IPS-20b (cell line): Measurements from ENCODE around the gene NEU1.

Experiments
- H3K27ac ChIP-seq: one replicate; pipeline ENCODE4 v1.5.1; 2013; ENCODE audit warnings: low read length
- H3K27me3 ChIP-seq: 2 replicates; pipeline ENCODE4 v1.6.1; 2013; ENCODE audit warnings: mild to moderate bottlenecking, low read length, inconsistent platforms; ENCODE audit not compliant: insufficient read depth
- H3K36me3 ChIP-seq: 2 replicates; pipeline ENCODE4 v1.6.1; 2013; ENCODE audit warnings: low read depth, mild to moderate bottlenecking, inconsistent platforms, low read length, moderate library complexity; ENCODE audit not compliant: insufficient read depth
- H3K4me1 ChIP-seq: 2 replicates; pipeline ENCODE4 v1.6.1; 2013; ENCODE audit warnings: mild to moderate bottlenecking, control low read depth, inconsistent platforms, low read length, moderate library complexity; ENCODE audit not compliant: insufficient read depth
- H3K4me3 ChIP-seq: 2 replicates; pipeline ENCODE4 v1.5.1; 2013; ENCODE audit warnings: mild to moderate bottlenecking, low read length, inconsistent platforms
- H3K9ac ChIP-seq: 2 replicates; pipeline ENCODE4 v1.6.1; 2013; ENCODE audit warnings: low read depth, mild to moderate bottlenecking, inconsistent platforms, low read length, moderate library complexity
- H3K9me3 ChIP-seq: 2 replicates; pipeline ENCODE4 v1.6.1; 2013; ENCODE audit warnings: mild to moderate bottlenecking, low read depth, low read length, inconsistent platforms; ENCODE audit not compliant: insufficient read depth

The NEU1 gene

DNA sequence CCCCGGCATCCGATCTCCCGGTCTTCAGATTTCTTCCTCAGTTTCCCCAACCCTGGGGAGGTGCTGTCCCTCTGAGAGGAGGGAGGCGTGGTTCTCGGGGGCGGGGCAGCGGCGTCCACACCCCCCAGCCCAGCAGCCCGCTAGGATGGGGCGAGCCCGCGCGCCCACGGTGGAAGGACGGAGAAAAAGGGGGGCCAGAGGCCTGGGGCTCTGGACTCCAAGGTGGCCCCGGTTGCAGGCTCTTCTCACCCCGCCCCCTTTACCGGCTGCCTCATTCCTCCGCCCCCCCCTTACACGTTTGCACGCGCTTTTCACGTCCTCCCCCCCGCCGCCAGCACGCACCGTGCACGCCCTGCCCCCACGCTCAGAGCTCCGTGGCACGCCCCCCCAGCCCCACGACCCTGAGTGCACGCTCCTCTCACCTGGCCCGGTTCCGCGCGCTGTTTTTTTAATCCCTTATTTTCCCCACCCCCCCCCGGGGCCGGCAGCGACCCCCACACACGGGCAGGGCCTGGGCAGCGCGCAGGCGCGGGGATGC lies 38.9 kb upstream of the NEU1 start:
- Histone ChIP-seq H3K4me1 (peaks cover 7% of the 10 kb centered on the region; the same call in 1 of the 2 replicates), H3K27me3 (no peaks in the 10 kb centered on the region), H3K4me3 (peak overlapping the region; percentile 68; the same call in 1 of the 2 replicates), H3K9ac (peak overlapping the region; percentile 74; the same call in 1 of the 2 replicates), H3K36me3 (peaks cover 8% of the 10 kb centered on the region), H3K9me3 (no peaks in the 10 kb centered on the region), H3K27ac (no peak overlapping the region)

- Histone ChIP-seq H3K27me3 (no peaks in the 10 kb centered on the region), H3K9me3 (no peaks in the 10 kb centered on the region), H3K4me1 (peaks cover 4% of the 10 kb centered on the region; the same call in 1 of the 2 replicates), H3K36me3 (peaks cover 13% of the 10 kb centered on the region), H3K27ac (no peak overlapping the region), H3K9ac (peak overlapping the region; percentile 74; the same call in 1 of the 2 replicates), H3K4me3 (peak overlapping the region; percentile 68; the same call in 1 of the 2 replicates)
Observed at GRCh38 chr6:31900917-31901414, 38.3 kb upstream of the NEU1 start.

DNA sequence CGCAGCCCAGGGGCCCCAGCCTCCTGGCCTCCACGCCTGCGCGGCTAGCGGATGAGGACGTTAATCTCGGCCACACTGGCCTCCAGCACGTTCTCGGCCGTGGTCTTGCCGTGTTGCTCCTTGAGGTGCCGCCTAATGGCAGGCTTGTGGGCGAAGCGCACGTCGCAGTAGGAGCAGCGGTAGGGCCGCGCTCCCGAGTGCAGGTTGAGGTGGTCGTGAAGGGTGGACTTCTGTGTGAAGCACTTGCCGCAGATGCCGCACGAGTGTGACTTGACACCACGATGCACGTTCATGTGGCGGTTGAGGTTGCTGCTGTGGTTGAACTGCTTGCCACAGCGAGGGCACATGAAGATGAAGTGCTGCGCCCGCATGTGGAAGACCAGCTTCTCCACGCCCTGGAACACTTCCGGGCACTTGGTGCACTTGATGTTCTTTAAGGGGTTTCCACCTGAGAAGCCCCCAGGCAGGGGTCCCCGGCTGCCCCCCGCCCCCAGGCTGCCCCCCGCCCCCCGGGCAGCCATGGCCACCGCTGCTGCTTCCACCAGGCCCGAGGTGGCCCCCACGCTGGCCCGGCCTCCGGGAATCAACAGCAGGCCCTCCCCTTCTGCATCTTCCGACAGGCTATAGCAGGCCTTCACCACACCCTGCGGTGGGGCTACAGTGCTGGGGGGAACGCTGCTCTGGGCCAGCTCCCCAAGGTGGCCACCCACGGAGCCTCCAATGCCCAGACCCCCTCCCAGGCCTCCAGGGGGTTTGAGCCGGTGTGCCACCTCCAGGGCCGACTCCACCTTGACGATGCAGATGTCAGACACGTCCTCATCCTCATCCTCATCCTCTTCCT lies 37.5 kb upstream of the NEU1 start:
- Histone ChIP-seq H3K27me3 (no peaks in the 10 kb centered on the region), H3K9me3 (no peaks in the 10 kb centered on the region), H3K27ac (no peak overlapping the region), H3K4me1 (peaks cover 4% of the 10 kb centered on the region; the same call in 1 of the 2 replicates), H3K36me3 (peaks cover 22% of the 10 kb centered on the region), H3K4me3 (no peak overlapping the region), H3K9ac (no peak overlapping the region)

GRCh38 chr6:31899215-31899614 lies 36.6 kb upstream of the NEU1 start:
- Histone ChIP-seq H3K9ac (no peak overlapping the region), H3K4me1 (peaks cover 4% of the 10 kb centered on the region; the same call in 1 of the 2 replicates), H3K36me3 (peaks cover 31% of the 10 kb centered on the region), H3K27me3 (no peaks in the 10 kb centered on the region), H3K27ac (no peak overlapping the region), H3K4me3 (no peak overlapping the region), H3K9me3 (no peaks in the 10 kb centered on the region)

DNA sequence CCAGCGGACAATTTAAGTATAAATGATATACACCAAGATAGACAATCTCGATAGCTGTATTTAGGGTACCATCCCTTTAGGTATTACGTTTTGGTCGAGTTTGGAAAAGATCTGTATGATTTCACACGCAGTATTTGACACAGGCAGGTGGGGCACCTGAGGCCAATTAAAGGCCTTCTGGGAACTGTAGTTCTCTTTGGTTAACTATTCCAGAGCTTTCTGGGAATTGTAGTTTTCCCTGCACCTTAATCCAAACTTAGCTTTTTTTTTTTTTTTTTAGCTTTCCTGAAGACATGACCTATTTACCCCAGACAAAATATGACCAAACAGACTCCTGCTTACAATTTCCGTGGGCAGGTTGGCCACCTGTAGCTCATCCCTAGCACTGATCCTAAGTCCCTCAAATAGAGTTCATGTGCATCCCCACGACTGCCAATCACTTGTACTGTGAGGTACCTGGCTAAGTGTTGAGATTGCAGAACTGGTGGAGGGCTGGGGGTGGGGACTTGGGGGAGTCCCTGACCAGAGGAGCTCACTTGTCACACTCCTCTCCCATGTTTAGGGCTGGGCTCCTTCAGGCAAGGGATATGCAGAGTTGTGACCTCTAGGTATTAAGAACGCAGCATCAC lies 35.9 kb upstream of the NEU1 start:
- peaks cover 4% of the 10 kb centered on the region; the same call in 1 of the 2 replicates for H3K4me1 ChIP-seq
- peak overlapping the region; percentile 79; the same call in 1 of the 2 replicates for H3K9ac ChIP-seq
- H3K9me3 ChIP-seq: no peaks in the 10 kb centered on the region
- no peaks in the 10 kb centered on the region for H3K27me3 ChIP-seq
- peak overlapping the region; percentile 86 for H3K4me3 ChIP-seq
- H3K27ac ChIP-seq: no peak overlapping the region
- H3K36me3 ChIP-seq: peaks cover 34% of the 10 kb centered on the region

- H3K36me3 ChIP-seq: peaks cover 40% of the 10 kb centered on the region
- peaks cover 4% of the 10 kb centered on the region; the same call in 1 of the 2 replicates for H3K4me1 ChIP-seq
- peak within 1 kb of the TSS; percentile 79 for H3K9ac ChIP-seq
- H3K27me3 ChIP-seq: no peaks in the 10 kb centered on the region
- H3K4me3 ChIP-seq: peak within 1 kb of the TSS; percentile 86
- H3K9me3 ChIP-seq: no peaks in the 10 kb centered on the region
- H3K27ac ChIP-seq: no peak within 1 kb of the TSS
Observed at GRCh38 chr6:31897612-31898382, 35.2 kb upstream of the NEU1 start, which contains the start of gene EHMT2. TSS of gene EHMT2 (minus strand) at chr6:31897698. CDS start at chr6:31897677, 21 bp downstream.

DNA sequence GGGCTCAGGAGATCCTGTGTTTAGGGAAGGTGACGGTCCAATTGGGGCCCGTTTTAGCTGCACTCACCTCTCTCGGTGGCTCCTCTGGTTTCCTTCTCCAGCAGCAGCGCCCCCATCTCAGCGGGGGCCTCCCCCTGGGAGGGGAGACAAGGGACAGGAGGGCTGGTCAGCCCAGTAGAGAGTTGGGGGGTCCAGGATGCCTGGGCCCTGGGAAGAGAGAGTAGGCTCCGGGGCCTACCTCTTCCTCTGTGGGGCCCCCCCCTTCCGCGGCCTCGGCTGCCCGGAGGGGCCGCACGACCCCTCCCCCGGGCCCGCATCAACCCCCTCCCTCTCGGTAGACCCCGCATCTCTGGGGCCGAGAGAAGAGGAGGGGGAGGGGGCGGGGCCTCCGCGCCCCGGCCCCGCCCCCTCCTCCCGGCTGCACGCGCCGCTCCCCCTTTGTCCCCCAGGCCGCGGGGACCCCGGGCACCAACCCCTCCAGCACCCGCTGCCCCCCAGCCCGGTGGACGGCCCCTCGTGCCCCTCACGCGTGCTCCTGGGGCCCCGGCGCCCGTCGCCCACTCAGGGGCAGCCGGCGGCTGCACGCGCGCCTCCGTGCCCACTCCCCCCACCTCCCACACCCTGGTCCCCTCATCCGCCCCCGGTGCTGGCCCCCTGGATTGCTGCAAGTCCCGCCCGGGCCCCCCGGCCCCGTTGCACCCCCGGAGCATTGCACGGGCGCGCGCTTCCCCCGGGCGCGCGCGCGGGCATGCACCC lies 34.4 kb upstream of the NEU1 start:
- H3K9ac ChIP-seq: peak overlapping the region; percentile 74
- no peak overlapping the region for H3K27ac ChIP-seq
- H3K9me3 ChIP-seq: no peaks in the 10 kb centered on the region
- H3K4me1 ChIP-seq: peaks cover 4% of the 10 kb centered on the region; the same call in 1 of the 2 replicates
- H3K27me3 ChIP-seq: no peaks in the 10 kb centered on the region
- peak overlapping the region; percentile 86 for H3K4me3 ChIP-seq
- H3K36me3 ChIP-seq: peaks cover 48% of the 10 kb centered on the region

- peak overlapping the region; percentile 74 for H3K9ac ChIP-seq
- no peak overlapping the region for H3K27ac ChIP-seq
- peaks cover 54% of the 10 kb centered on the region for H3K36me3 ChIP-seq
- peaks cover 4% of the 10 kb centered on the region; the same call in 1 of the 2 replicates for H3K4me1 ChIP-seq
- peak overlapping the region; percentile 86 for H3K4me3 ChIP-seq
- no peaks in the 10 kb centered on the region for H3K27me3 ChIP-seq
- no peaks in the 10 kb centered on the region for H3K9me3 ChIP-seq
Observed at GRCh38 chr6:31896493-31896855, 33.9 kb upstream of the NEU1 start.

DNA sequence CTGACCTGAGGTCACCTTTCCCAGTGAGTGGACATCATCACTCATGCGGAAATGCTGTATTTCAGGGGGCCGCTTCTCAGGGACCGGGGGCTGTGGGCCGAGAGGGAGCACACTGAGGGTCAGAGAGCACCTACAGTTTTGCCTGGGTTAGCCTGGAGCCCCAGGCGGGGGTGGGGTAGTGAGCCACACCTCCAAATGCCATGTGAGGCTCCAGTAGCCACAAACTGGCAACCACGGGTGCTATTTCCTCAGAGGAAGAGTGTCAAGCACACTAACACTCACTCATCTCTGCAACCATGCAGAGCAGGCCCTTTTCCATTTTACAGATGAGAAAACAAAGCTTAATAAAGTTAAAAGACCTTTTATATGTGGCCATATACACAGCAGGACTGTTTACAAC lies 30.2 kb upstream of the NEU1 start:
- Histone ChIP-seq H3K4me1 (no peaks in the 10 kb centered on the region), H3K27ac (no peak overlapping the region), H3K4me3 (no peak overlapping the region), H3K36me3 (peaks cover 79% of the 10 kb centered on the region), H3K9ac (no peak overlapping the region), H3K27me3 (no peaks in the 10 kb centered on the region), H3K9me3 (no peaks in the 10 kb centered on the region)

GRCh38 chr6:31889331-31889972 lies 26.8 kb upstream of the NEU1 start:
- no peak overlapping the region for H3K4me3 ChIP-seq
- H3K27ac ChIP-seq: no peak overlapping the region
- H3K9ac ChIP-seq: no peak overlapping the region
- H3K36me3 ChIP-seq: peaks cover 89% of the 10 kb centered on the region
- H3K9me3 ChIP-seq: no peaks in the 10 kb centered on the region
- no peaks in the 10 kb centered on the region for H3K4me1 ChIP-seq
- H3K27me3 ChIP-seq: no peaks in the 10 kb centered on the region
